ENCODE measurements around the gene TNFRSF8.

Gene TNFRSF8

GRCh38 chr1:12112711-12113161, 49.6 kb downstream of the TNFRSF8 start:
- Histone ChIP-seq H3K4me2 (ENCODE audit: low read length) (no peak overlapping the region), H3K27ac (ENCODE audit: low read depth, low read length, poor library complexity, severe bottlenecking) (no peak overlapping the region), H3K79me2 (ENCODE audit: insufficient read depth, low read length) (no peaks in the 10 kb centered on the region), H4K20me1 (ENCODE audit: insufficient read depth, low read length) (no peaks in the 10 kb centered on the region), H3K9me2 (ENCODE audit: low read depth, low read length) (no peaks in the 10 kb centered on the region), H3K36me3 (ENCODE audit: insufficient read depth, low read length) (no peaks in the 10 kb centered on the region), H2AFZ (ENCODE audit: low read length) (no peak overlapping the region), H3F3A (ENCODE audit: insufficient read depth, low read length) (no peaks in the 10 kb centered on the region), H3K4me3 (ENCODE audit: low read depth, low read length, poor library complexity, severe bottlenecking) (no peak overlapping the region), H3K9ac (ENCODE audit: low read length) (no peak overlapping the region), H3K4me1 (ENCODE audit: insufficient read depth, low read length, severe bottlenecking) (no peaks in the 10 kb centered on the region), H3K27me3 (ENCODE audit: insufficient read depth, low read length) (peaks cover 9% of the 10 kb centered on the region; the same call in 1 of the 2 replicates), H3K9me3 (ENCODE audit: low read length) (no peaks in the 10 kb centered on the region)
- TF ChIP-seq EZH2 (IDR thresholded peaks at IDR 0.05; ENCODE audit: borderline replicate concordance, low read length) (no peak), CTCF (IDR thresholded peaks at IDR 0.05; ENCODE audit: low read length) (no peak)

GRCh38 chr1:12113433-12114339, 50.6 kb downstream of the TNFRSF8 start:
- H3K4me3 ChIP-seq (ENCODE audit: low read depth, low read length, poor library complexity, severe bottlenecking) = no peak overlapping the region
- no peak overlapping the region for H3K27ac ChIP-seq (ENCODE audit: low read depth, low read length, poor library complexity, severe bottlenecking)
- no peaks in the 10 kb centered on the region for H3K9me3 ChIP-seq (ENCODE audit: low read length)
- TF ChIP-seq EZH2 (IDR thresholded peaks at IDR 0.05; ENCODE audit: borderline replicate concordance, low read length) (no peak), CTCF (IDR thresholded peaks at IDR 0.05; ENCODE audit: low read length) (no peak)
- no peak overlapping the region for H3K9ac ChIP-seq (ENCODE audit: low read length)
- H3K36me3 ChIP-seq (ENCODE audit: insufficient read depth, low read length) = no peaks in the 10 kb centered on the region
- H3K79me2 ChIP-seq (ENCODE audit: insufficient read depth, low read length) = no peaks in the 10 kb centered on the region
- H4K20me1 ChIP-seq (ENCODE audit: insufficient read depth, low read length) = no peaks in the 10 kb centered on the region
- peaks cover 9% of the 10 kb centered on the region; the same call in 1 of the 2 replicates for H3K27me3 ChIP-seq (ENCODE audit: insufficient read depth, low read length)
- no peaks in the 10 kb centered on the region for H3K9me2 ChIP-seq (ENCODE audit: low read depth, low read length)
- no peak overlapping the region for H3K4me2 ChIP-seq (ENCODE audit: low read length)
- H3F3A ChIP-seq (ENCODE audit: insufficient read depth, low read length) = no peaks in the 10 kb centered on the region
- no peaks in the 10 kb centered on the region for H3K4me1 ChIP-seq (ENCODE audit: insufficient read depth, low read length, severe bottlenecking)
- H2AFZ ChIP-seq (ENCODE audit: low read length) = no peak overlapping the region

GRCh38 chr1:12114340-12114683, 51.2 kb downstream of the TNFRSF8 start:
- Histone ChIP-seq H3K4me2 (ENCODE audit: low read length) (no peak overlapping the region), H3K4me3 (ENCODE audit: low read depth, low read length, poor library complexity, severe bottlenecking) (no peak overlapping the region), H3K4me1 (ENCODE audit: insufficient read depth, low read length, severe bottlenecking) (no peaks in the 10 kb centered on the region), H3K36me3 (ENCODE audit: insufficient read depth, low read length) (no peaks in the 10 kb centered on the region), H2AFZ (ENCODE audit: low read length) (no peak overlapping the region), H3K9ac (ENCODE audit: low read length) (no peak overlapping the region), H3K27me3 (ENCODE audit: insufficient read depth, low read length) (peaks cover 9% of the 10 kb centered on the region; the same call in 1 of the 2 replicates), H3K27ac (ENCODE audit: low read depth, low read length, poor library complexity, severe bottlenecking) (no peak overlapping the region), H3F3A (ENCODE audit: insufficient read depth, low read length) (no peaks in the 10 kb centered on the region), H3K9me2 (ENCODE audit: low read depth, low read length) (no peaks in the 10 kb centered on the region), H3K79me2 (ENCODE audit: insufficient read depth, low read length) (no peaks in the 10 kb centered on the region), H4K20me1 (ENCODE audit: insufficient read depth, low read length) (no peaks in the 10 kb centered on the region), H3K9me3 (ENCODE audit: low read length) (no peaks in the 10 kb centered on the region)
- TF ChIP-seq EZH2 (IDR thresholded peaks at IDR 0.05; ENCODE audit: borderline replicate concordance, low read length) (no peak), CTCF (IDR thresholded peaks at IDR 0.05; ENCODE audit: low read length) (no peak)
